Smooth muscle cell of the umbilical artery (primary cell): ENCODE data around the gene RAB40A. TPM values are rescaled to one million over a fixed set of nuclear protein-coding genes. Genes with fewer than 3 reads are reported as not detected.

Source experiments
- total RNA-seq: library from RNA; depleted of rRNA; stranded (reverse); fragments of >200 nt; gene quantifications from 2 replicates; pipeline ENCODE4 v1.2.3, GENCODE V29; 2014

The RAB40A gene
- 0.14 and 0.30 TPM in 2 replicates for total RNA-seq

DNA sequence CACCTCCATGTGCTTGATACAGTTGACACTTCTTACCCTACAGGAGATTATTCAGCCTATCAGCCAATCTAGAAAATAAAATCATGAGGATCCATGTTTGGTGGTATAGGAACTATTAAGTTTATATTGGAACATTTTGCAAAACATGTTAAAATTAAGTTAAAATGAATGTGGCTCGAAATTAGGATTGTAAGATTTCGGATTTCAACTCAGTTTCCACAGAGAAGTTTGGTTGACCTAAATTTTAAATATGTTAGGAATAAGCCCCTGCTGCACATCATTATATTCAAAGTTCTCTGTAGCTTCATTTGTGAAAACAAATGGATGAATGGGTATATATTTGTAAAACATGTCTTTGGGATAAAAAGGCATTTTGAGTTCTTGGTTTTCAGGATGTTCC is at the start of gene RAB40A:
TSS of gene RAB40A (minus strand) at position 101 of the 400 bp plus-strand sequence. CDS start 18,733 bp downstream, outside the sequence.

Other genes starting within 250 kb of the RAB40A start
- not detected in 2 replicates for gene TCEAL5, start 242.7 kb downstream of the RAB40A start, total RNA-seq
- 0.18 and 0.89 TPM in 2 replicates for gene BEX2, start 208.5 kb downstream of the RAB40A start, total RNA-seq
- gene TCEAL7, start 189.2 kb downstream of the RAB40A start, total RNA-seq = 15.9 and 26.1 TPM in 2 replicates
- 105 and 140 TPM in 2 replicates for gene TCEAL9, start 163.0 kb downstream of the RAB40A start, total RNA-seq
- 243 and 344 TPM in 2 replicates for gene BEX3, start 143.0 kb downstream of the RAB40A start, total RNA-seq
- 47.2 and 56.4 TPM in 2 replicates for gene TCEAL4, start 66.0 kb upstream of the RAB40A start, total RNA-seq
- gene TCEAL3, start 88.5 kb upstream of the RAB40A start, total RNA-seq = 15.8 and 16.3 TPM in 2 replicates
- 12.6 and 18.1 TPM in 2 replicates for gene TCEAL1, start 109.5 kb upstream of the RAB40A start, total RNA-seq
- gene MORF4L2, start 167.2 kb upstream of the RAB40A start, total RNA-seq = 852 and 886 TPM in 2 replicates
- not detected in 2 replicates for gene TMEM31, start 191.4 kb upstream of the RAB40A start, total RNA-seq